ENCODE data around the gene JUN. TPM values are rescaled to one million over a fixed set of nuclear protein-coding genes. Genes with fewer than 3 reads are reported as not detected.
A peak's percentile ranks its signal among the peaks of the same experiment; 100 is the strongest.

JUN gene
- total and polyA plus RNA-seq, 7 donors, result 40.1 to 213 (median 137) TPM

GRCh38 chr1:58753431-58753866 is 30.4 kb downstream of the JUN start:
- ATAC-seq, result no peak
- WGBS, 3 donors, result 62 to 71% (median 70%) methylated on average over 4 of the region's 4 CpGs
- peak overlapping the region; percentile 17 for H3K27ac ChIP-seq

GRCh38 chr1:58749646-58750045 is 34.2 kb downstream of the JUN start:
- Histone ChIP-seq H3K9me3 (no peaks in the 10 kb centered on the region), H3K4me3 (no peak overlapping the region), H3K4me1 (peaks cover 8% of the 10 kb centered on the region), H3K27me3 (ENCODE audit: insufficient read depth in 3 of 3, low read length in 2 of 3) (no peaks in the 10 kb centered on the region), H3K27ac (no peak overlapping the region), H3K36me3 (ENCODE audit: insufficient read depth in 1 of 2, low read depth in 1 of 2) (no peaks in the 10 kb centered on the region)
- TF ChIP-seq CTCF (IDR thresholded peaks at IDR 0.05), result no peak
- intact Hi-C loops (cut with DNase I), result no loop called here
- DNase-seq (no peak), ATAC-seq (no peak)
- WGBS, 3 donors, result 87 to 96% (median 96%) methylated on average over 1 of the region's 1 CpG

More at GRCh38 chr1:58753431-58753866, 30.4 kb downstream of the JUN start:
- intact Hi-C loops (cut with DNase I), result no loop called here
- Histone ChIP-seq H3K4me1 (peaks cover 25% of the 10 kb centered on the region), H3K4me3 (no peak overlapping the region), H3K36me3 (ENCODE audit: insufficient read depth in 1 of 2, low read depth in 1 of 2) (no peaks in the 10 kb centered on the region), H3K9me3 (no peaks in the 10 kb centered on the region), H3K27me3 (ENCODE audit: insufficient read depth in 3 of 3, low read length in 2 of 3) (no peaks in the 10 kb centered on the region)
- no peak for DNase-seq
- no peak for TF ChIP-seq CTCF (IDR thresholded peaks at IDR 0.05)

- Histone ChIP-seq H3K9me3 (no peaks in the 10 kb centered on the region), H3K27ac (no peak overlapping the region), H3K4me1 (no peaks in the 10 kb centered on the region), H3K4me3 (no peak overlapping the region), H3K27me3 (ENCODE audit: insufficient read depth in 3 of 3, low read length in 2 of 3) (no peaks in the 10 kb centered on the region), H3K36me3 (ENCODE audit: insufficient read depth in 1 of 2, low read depth in 1 of 2) (no peaks in the 10 kb centered on the region)
- DNase-seq (no peak), ATAC-seq (no peak)
- TF ChIP-seq CTCF (IDR thresholded peaks at IDR 0.05), result no peak
- 45 to 61% (median 50%) methylated on average over 3 of the region's 3 CpGs for WGBS, 3 donors
- intact Hi-C loops (cut with DNase I), result no loop called here
These were observed 35.2 kb downstream of the JUN start for GRCh38 chr1:58748666-58749065.

GRCh38 chr1:58746757-58747156 is 37.1 kb downstream of the JUN start:
- ATAC-seq (no peak), DNase-seq (no peak)
- WGBS, 3 donors, result 96 to 98% (median 98%) methylated on average over 2 of the region's 2 CpGs
- no peak for TF ChIP-seq CTCF (IDR thresholded peaks at IDR 0.05)
- Histone ChIP-seq H3K27ac (no peak overlapping the region), H3K36me3 (ENCODE audit: insufficient read depth in 1 of 2, low read depth in 1 of 2) (no peaks in the 10 kb centered on the region), H3K4me3 (no peak overlapping the region), H3K4me1 (no peaks in the 10 kb centered on the region), H3K27me3 (ENCODE audit: insufficient read depth in 3 of 3, low read length in 2 of 3) (no peaks in the 10 kb centered on the region), H3K9me3 (no peaks in the 10 kb centered on the region)
- intact Hi-C loops (cut with DNase I), result no loop called here

- H3K27ac ChIP-seq, result no peak overlapping the region
- no peak for ATAC-seq
- H3K4me3 ChIP-seq, result no peak overlapping the region
- no peaks in the 10 kb centered on the region for H3K4me1 ChIP-seq
- no peak for DNase-seq
- WGBS, 3 donors, result 84 to 100% (median 93%) methylated on average over 1 of the region's 1 CpG
- intact Hi-C loops (cut with DNase I), result no loop called here
- TF ChIP-seq CTCF (IDR thresholded peaks at IDR 0.05), result no peak
- H3K36me3 ChIP-seq (ENCODE audit: insufficient read depth in 1 of 2, low read depth in 1 of 2), result no peaks in the 10 kb centered on the region
- no peaks in the 10 kb centered on the region for H3K27me3 ChIP-seq (ENCODE audit: insufficient read depth in 3 of 3, low read length in 2 of 3)
- no peaks in the 10 kb centered on the region for H3K9me3 ChIP-seq
These were observed 37.7 kb downstream of the JUN start for GRCh38 chr1:58746182-58746581.
